H1 (cell line): ENCODE results near the gene MATN4. TPM values are rescaled to one million over a fixed set of nuclear protein-coding genes. Genes with fewer than 3 reads are reported as not detected.

ENCODE experiments used
- CTCF ChIA-PET: fragments of 300-600 bp; sonication (Branson Sonifier 250); formaldehyde crosslinking; loops from one replicate; lab custom pipeline; 2021; ENCODE audit not compliant: partially characterized antibody; lab: Charles Lee
- POLR2A ChIA-PET: fragments of 300-600 bp; sonication (Branson Sonifier 250); formaldehyde crosslinking; loops from one replicate; lab custom pipeline; 2021; ENCODE audit warnings: inconsistent platforms; ENCODE audit not compliant: partially characterized antibody; lab: Charles Lee
- DNase-seq, 2 experiments: peaks; one replicate each; pipeline versions ENCODE4 v3.0.0 to v3.0.0-alpha.2; 2010 to 2022; ENCODE audit warnings: low spot score in 2 of 2, low read depth in 1 of 2, mixed read lengths in 1 of 2
- FAIRE-seq: peaks from 2 replicates; lab custom pipeline; 2011; peaks lifted over from hg19 to GRCh38; lab: Jason Lieb, UNC
- H2AFZ ChIP-seq: 2 replicates; pipeline ENCODE4 v1.8.1; 2012; ENCODE audit warnings: low read length, inconsistent platforms
- H2AK5ac ChIP-seq: 2 replicates; pipeline ENCODE4 v1.6.1; 2013; ENCODE audit warnings: low read depth, low read length
- H2BK120ac ChIP-seq: replicated peaks from 2 replicates; pipeline ENCODE3; 2013; ENCODE audit warnings: low read depth, low read length, inconsistent platforms
- H2BK12ac ChIP-seq: 2 replicates; pipeline ENCODE4 v1.6.1; 2013; ENCODE audit warnings: low read depth, low read length
- H2BK15ac ChIP-seq: 2 replicates; pipeline ENCODE4 v1.6.1; 2013; ENCODE audit warnings: low read length
- H2BK20ac ChIP-seq: 2 replicates; pipeline ENCODE4 v1.6.1; 2013; ENCODE audit warnings: low read length
- H2BK5ac ChIP-seq: 2 replicates; pipeline ENCODE4 v1.6.1; 2013; ENCODE audit warnings: low read depth, low read length
- H3K14ac ChIP-seq: 2 replicates; pipeline ENCODE4 v1.6.1; 2013; ENCODE audit warnings: inconsistent platforms; ENCODE audit not compliant: insufficient read length
- H3K18ac ChIP-seq: 2 replicates; pipeline ENCODE4 v1.6.1; 2013; ENCODE audit warnings: low read length; ENCODE audit errors: extremely low read depth
- H3K23ac ChIP-seq: 2 replicates; pipeline ENCODE4 v1.6.1; 2013; ENCODE audit warnings: inconsistent platforms; ENCODE audit not compliant: insufficient read length
- H3K23me2 ChIP-seq: 2 replicates; pipeline ENCODE4 v1.6.1; 2013; ENCODE audit warnings: low read depth, low read length
- H3K27ac ChIP-seq: 2 replicates; pipeline ENCODE4 v1.6.1; 2011; ENCODE audit warnings: low read depth, low read length, inconsistent platforms
- H3K27me3 ChIP-seq, 4 experiments: replicated peaks in 1 of 4; 1 replicate in 1 of 4; 2 replicates in 3 of 4; pipeline versions ENCODE4 v1.6.1 to v1.8.1; 2011 to 2013; ENCODE audit warnings: low read length in 3 of 4, mild to moderate bottlenecking in 3 of 4, inconsistent platforms in 2 of 4, mixed read lengths in 2 of 4, moderate library complexity in 1 of 4; ENCODE audit not compliant: control insufficient read depth in 3 of 4, insufficient read depth in 3 of 4; ENCODE audit errors: extremely low read depth in 1 of 4
- H3K36me3 ChIP-seq, 4 experiments: 2 replicates each; pipeline versions ENCODE4 v1.6.1 to v1.8.1; 2011 to 2013; ENCODE audit warnings: mild to moderate bottlenecking in 4 of 4, low read length in 3 of 4, moderate library complexity in 2 of 4, control low read depth in 1 of 4, inconsistent platforms in 1 of 4; ENCODE audit not compliant: insufficient read depth in 4 of 4, control insufficient read depth in 2 of 4
- H3K4ac ChIP-seq: replicated peaks from 2 replicates; pipeline ENCODE3; 2013; ENCODE audit warnings: low read length, low read depth, mixed read lengths, inconsistent platforms; ENCODE audit not compliant: insufficient read length
- H3K4me1 ChIP-seq, 4 experiments: replicated peaks in 1 of 4; 1 replicate in 1 of 4; 2 replicates in 3 of 4; pipeline versions ENCODE4 v1.6.1 to v1.8.1; 2011 to 2013; ENCODE audit warnings: low read length in 3 of 4, inconsistent platforms in 2 of 4, mixed read lengths in 1 of 4; ENCODE audit not compliant: insufficient read depth in 4 of 4, control insufficient read depth in 3 of 4
- H3K4me2 ChIP-seq, 2 experiments: 2 replicates each; pipeline versions ENCODE4 v1.6.1 to v1.8.1; 2011 to 2013; ENCODE audit warnings: low read depth in 2 of 2, low read length in 2 of 2, control low read depth in 1 of 2, inconsistent platforms in 1 of 2, mild to moderate bottlenecking in 1 of 2; ENCODE audit not compliant: insufficient read depth in 1 of 2
- H3K4me3 ChIP-seq, 4 experiments: fragments of 200-600, 300-600 bp in 1 of 4; sonication (generic), shearing (Covaris generic), sonication (Bioruptor Twin) in 1 of 4; 2 replicates each; pipeline versions ENCODE4 v1.5.1 to v1.8.1; 2011 to 2016; ENCODE audit warnings: low read length in 4 of 4, low read depth in 3 of 4, control low read depth in 2 of 4, inconsistent platforms in 2 of 4, mild to moderate bottlenecking in 2 of 4, mixed read lengths in 1 of 4, moderate library complexity in 1 of 4; ENCODE audit not compliant: insufficient read depth in 2 of 4; ENCODE audit errors: extremely low read depth in 1 of 4
- H3K56ac ChIP-seq: replicated peaks from 2 replicates; pipeline ENCODE3; 2013; ENCODE audit warnings: low read depth, mild to moderate bottlenecking, mixed read lengths, low read length, inconsistent platforms; ENCODE audit not compliant: insufficient read length
- H3K79me1 ChIP-seq: 2 replicates; pipeline ENCODE4 v1.6.1; 2013; ENCODE audit warnings: low read depth, low read length, control low read depth
- H3K79me2 ChIP-seq, 2 experiments: 2 replicates each; pipeline versions ENCODE4 v1.6.1 to v1.8.1; 2012 to 2013; ENCODE audit warnings: low read length in 2 of 2, mild to moderate bottlenecking in 2 of 2, inconsistent platforms in 1 of 2; ENCODE audit not compliant: insufficient read depth in 2 of 2, control insufficient read depth in 1 of 2
- H3K9ac ChIP-seq, 4 experiments: replicated peaks in 1 of 4; 1 replicate in 1 of 4; 2 replicates in 3 of 4; pipeline versions ENCODE4 v1.6.1 to v1.8.1; 2011 to 2013; ENCODE audit warnings: low read depth in 3 of 4, low read length in 3 of 4, control low read depth in 2 of 4, mild to moderate bottlenecking in 2 of 4, moderate library complexity in 2 of 4, inconsistent platforms in 1 of 4; ENCODE audit errors: extremely low read depth in 1 of 4
- H3K9me3 ChIP-seq, 2 experiments: 2 replicates each; pipeline versions ENCODE4 v1.6.1 to v1.8.1; 2012 to 2013; ENCODE audit warnings: mild to moderate bottlenecking in 2 of 2, moderate library complexity in 2 of 2, control low read depth in 1 of 2, inconsistent platforms in 1 of 2, low read depth in 1 of 2, low read length in 1 of 2, mixed read lengths in 1 of 2; ENCODE audit not compliant: insufficient read depth in 2 of 2
- H4K20me1 ChIP-seq, 2 experiments: replicated peaks in 1 of 2; 2 replicates each; pipeline versions ENCODE3 to v1.8.1; 2011 to 2013; ENCODE audit warnings: inconsistent platforms in 2 of 2, low read length in 2 of 2, mild to moderate bottlenecking in 1 of 2; ENCODE audit not compliant: insufficient read depth in 2 of 2, control insufficient read depth in 1 of 2
- H4K5ac ChIP-seq: 2 replicates; pipeline ENCODE4 v1.6.1; 2013; ENCODE audit warnings: low read length, low read depth, mixed read lengths, inconsistent platforms; ENCODE audit not compliant: insufficient read length
- H4K8ac ChIP-seq: 2 replicates; pipeline ENCODE4 v1.8.0; 2013; ENCODE audit warnings: mild to moderate bottlenecking, moderate library complexity, low read length, inconsistent platforms; ENCODE audit not compliant: insufficient read depth; ENCODE audit errors: extremely low read depth
- H4K91ac ChIP-seq: replicated peaks from 2 replicates; pipeline ENCODE3; 2013; ENCODE audit warnings: low read length, mixed read lengths, inconsistent platforms; ENCODE audit not compliant: insufficient read length
- ATF3 ChIP-seq: IDR thresholded peaks from 2 replicates; pipeline ENCODE4 v1.6.1; 2011; ENCODE audit warnings: low read depth, mild to moderate bottlenecking, low read length; ENCODE audit not compliant: insufficient read depth
- BACH1 ChIP-seq: IDR thresholded peaks from 2 replicates; pipeline ENCODE4 v1.6.1; 2012; ENCODE audit warnings: low read length, improper control_type of control experiment
- CBX5 ChIP-seq: fragments of 300-800, 300-1000 bp; sonication (generic); IDR thresholded peaks from 2 replicates; pipeline ENCODE4 v1.7.1; 2016; ENCODE audit warnings: antibody characterized with exemption, low read length, low read depth
- E2F6 ChIP-seq: IDR thresholded peaks from 2 replicates; pipeline ENCODE4 v1.6.1; 2012; ENCODE audit warnings: inconsistent platforms
- EGR1 ChIP-seq: IDR thresholded peaks from 2 replicates; pipeline ENCODE4 v1.6.1; 2011; ENCODE audit warnings: low read depth, low read length, borderline replicate concordance
- GABPA ChIP-seq: IDR thresholded peaks from 2 replicates; pipeline ENCODE4 v1.6.1; 2011; ENCODE audit warnings: mild to moderate bottlenecking, low read length, moderate library complexity, borderline replicate concordance; ENCODE audit not compliant: insufficient read depth
- KDM4A ChIP-seq: IDR thresholded peaks from one replicate; pipeline ENCODE4 v1.7.1; 2012; ENCODE audit warnings: low read depth, mild to moderate bottlenecking, moderate library complexity, low read length, inconsistent platforms; ENCODE audit not compliant: severe bottlenecking
- MAX ChIP-seq: IDR thresholded peaks from 2 replicates; pipeline ENCODE4 v1.6.1; 2012; ENCODE audit warnings: inconsistent platforms
- RFX5 ChIP-seq: IDR thresholded peaks from 2 replicates; pipeline ENCODE4 v1.6.1; 2011; ENCODE audit warnings: low read depth, low read length, improper control_type of control experiment, borderline replicate concordance
- SAP30 ChIP-seq: fragments of 300-600 bp; sonication (generic); IDR thresholded peaks from 2 replicates; pipeline ENCODE4 v1.7.1; 2012; ENCODE audit warnings: low read length, moderate library complexity, mild to moderate bottlenecking, inconsistent platforms; ENCODE audit not compliant: insufficient read depth, insufficient replicate concordance
- WGBS, 2 experiments: shearing (Covaris generic) in 1 of 2; methylation state at CpG; one replicate each; pipeline versions ENCODE4 v1.1.6 to v1.1.7; 2013 to 2015; ENCODE audit warnings: low lambda C conversion rate in 2 of 2, mixed read lengths in 2 of 2, inconsistent platforms in 1 of 2, low coverage in 1 of 2, missing lambda C conversion rate in 1 of 2; ENCODE audit not compliant: insufficient replicate concordance in 2 of 2, insufficient coverage in 1 of 2, insufficient read length in 1 of 2; ENCODE audit errors: extremely low coverage in 1 of 2, missing lambda C conversion rate in 1 of 2; 5-methylcytosine and 5-hydroxymethylcytosine counted together
- polyA plus RNA-seq, 7 experiments: library from polyadenylated mRNA; depleted of rRNA in 3 of 7; stranded (reverse) in 5 of 7; unstranded in 2 of 7; fragments of >200 nt in 5 of 7; fragments of 200-250 nt in 2 of 7; gene quantifications; 1 replicate in 5 of 7; 2 replicates in 1 of 7; 4 replicates in 1 of 7; pipeline versions ENCODE4 v1.2.1 to v1.2.3, GENCODE V29; 2011 to 2013; ENCODE audit warnings: missing spikeins in 2 of 7, mixed read lengths in 2 of 7
- total RNA-seq: library from RNA; stranded (reverse); fragmentation: NEBNext Ultra II Directional; extraction: Animal tissue kit (Norgen Biotek cat#: 25700); gene quantifications from 2 replicates; pipeline ENCODE4 v1.2.1, GENCODE V29; 2021

The MATN4 gene
- total and polyA plus RNA-seq, 2 of the 8 experiments (the other 6 are each of a cell fraction or from before 2014, with no cell fraction given): 2.1 to 4.4 TPM

- H3K4ac ChIP-seq: no peak overlapping the region
- H4K5ac ChIP-seq: no peak overlapping the region
- 17% methylated on average over 9 of the region's 10 CpGs; no CpG with 5 or more reads in 1 of the 2 experiments for WGBS, 2 experiments
- peak overlapping the region; percentile 48 to 68 (median 64) for H3K9ac ChIP-seq
- no peak for FAIRE-seq
- H3K79me2 ChIP-seq: peaks cover 0 to 54% of the 10 kb centered on the region in 2 experiments; a peak in 2 of 4 replicates
- no peak overlapping the region for H4K8ac ChIP-seq
- peak overlapping the region; percentile 42; the same call in 1 of the 2 replicates for H3K18ac ChIP-seq
- peaks cover 31 to 50% (median 40%) of the 10 kb centered on the region in 4 experiments for H3K4me1 ChIP-seq
- no peak for DNase-seq
- H2BK5ac ChIP-seq: no peak overlapping the region
- peak overlapping the region; percentile 94 to 96 for H3K4me2 ChIP-seq
- H3K27me3 ChIP-seq: no peaks in the 10 kb centered on the region
- H3K56ac ChIP-seq: no peak overlapping the region
- CTCF ChIA-PET: interaction anchor here (0.6 to 6.5 kb wide), 16 partner anchors 10 to 423 kb away, joined by 3 to 33 read pairs (median 4); partner anchors contain the start of gene SYS1
- no peak overlapping the region for H3K14ac ChIP-seq
- no peak overlapping the region for H3K23ac ChIP-seq
- peaks cover 12% of the 10 kb centered on the region; the same call in 1 of the 2 replicates for H3K23me2 ChIP-seq
- H3K36me3 ChIP-seq: no peaks in the 10 kb centered on the region
- peak overlapping the region; percentile 68 to 95 (median 72) for H3K4me3 ChIP-seq
- H2BK20ac ChIP-seq: no peak overlapping the region
- H2AK5ac ChIP-seq: no peak overlapping the region
- no peak overlapping the region for H2BK120ac ChIP-seq
- H3K79me1 ChIP-seq: peaks cover 17% of the 10 kb centered on the region
- POLR2A ChIA-PET: interaction anchor here (0.7 to 6.8 kb wide), 27 partner anchors 12 to 587 kb away, joined by 3 to 113 read pairs (median 3); partner anchors contain the start of genes PCIF1, PIGT, SYS1 and TP53TG5
- peak overlapping the region; percentile 10; the same call in 1 of the 2 replicates for H3K27ac ChIP-seq
- peaks cover 0 to 7% of the 10 kb centered on the region in 2 experiments for H4K20me1 ChIP-seq
- H4K91ac ChIP-seq: peak overlapping the region; percentile 11
- H2BK15ac ChIP-seq: no peak overlapping the region
- no peaks in the 10 kb centered on the region for H3K9me3 ChIP-seq
- H2AFZ ChIP-seq: no peak overlapping the region
- H2BK12ac ChIP-seq: peak overlapping the region; percentile 51; the same call in 1 of the 2 replicates
- TF ChIP-seq ATF3: no peak
- no peak for TF ChIP-seq EGR1
- no peak for TF ChIP-seq KDM4A
- TF ChIP-seq E2F6: no peak
- TF ChIP-seq CBX5: no peak
- no peak for TF ChIP-seq GABPA
- no peak for TF ChIP-seq RFX5
- TF ChIP-seq BACH1: no peak
- no peak for TF ChIP-seq SAP30
- TF ChIP-seq MAX: no peak
Measured at GRCh38 chr20:45347297-45347935, 39.3 kb upstream of the MATN4 start.
